ENCODE measurements around the gene ANO2.

Gene ANO2

DNA sequence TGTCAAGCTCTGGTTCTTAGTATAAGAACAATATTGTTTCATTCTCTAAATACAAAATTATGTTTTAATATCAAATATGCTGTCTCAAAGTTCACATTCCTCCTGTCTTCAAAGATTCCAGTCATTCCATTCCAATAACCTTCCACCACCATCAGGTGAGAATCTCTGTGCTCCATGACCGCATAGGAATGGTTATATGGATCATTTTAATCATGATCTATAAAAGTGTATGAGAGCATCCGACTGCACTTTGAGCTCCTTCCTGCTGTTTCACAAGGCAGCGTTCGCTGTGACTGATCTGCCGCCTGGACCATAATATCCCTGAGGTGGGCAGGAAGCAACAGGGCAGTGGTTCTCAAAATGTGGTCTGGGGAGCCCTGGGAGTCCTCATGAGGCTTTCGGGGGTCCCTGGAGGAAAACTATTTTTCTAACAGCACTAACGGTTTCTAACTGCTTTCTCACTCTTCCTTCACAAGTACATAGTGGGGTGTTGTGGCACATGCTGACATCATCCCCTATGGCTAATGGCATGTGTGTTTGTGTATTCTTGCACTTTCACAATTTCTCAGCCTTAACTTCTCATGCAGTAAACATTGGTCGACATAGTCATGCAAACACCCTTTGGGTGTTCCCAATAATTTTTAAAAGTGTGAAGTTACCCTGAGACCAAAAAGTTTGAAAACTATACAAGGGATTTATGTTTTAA, 137.4 kb downstream of the ANO2 start:
- no peak for DNase-seq (ENCODE audit: low read depth)

GRCh38 chr12:5807090-5807414, 138.0 kb downstream of the ANO2 start:
- H3K4me3 ChIP-seq (ENCODE audit: low read depth, low read length), result no peak overlapping the region
- TF ChIP-seq CTCF (IDR thresholded peaks at IDR 0.05; ENCODE audit: insufficient read depth, low read depth, low read length, missing control alignments), result no peak
- no peak for DNase-seq (ENCODE audit: low read depth)

More for the DNA sequence above, 137.4 kb downstream of the ANO2 start:
- no peak for TF ChIP-seq CTCF (IDR thresholded peaks at IDR 0.05; ENCODE audit: insufficient read depth, low read depth, low read length, missing control alignments)
- H3K4me3 ChIP-seq (ENCODE audit: low read depth, low read length), result no peak overlapping the region

GRCh38 chr12:5806371-5807089, 138.5 kb downstream of the ANO2 start:
- DNase-seq (ENCODE audit: low read depth), result no peak
- TF ChIP-seq CTCF (IDR thresholded peaks at IDR 0.05; ENCODE audit: insufficient read depth, low read depth, low read length, missing control alignments), result no peak

DNA sequence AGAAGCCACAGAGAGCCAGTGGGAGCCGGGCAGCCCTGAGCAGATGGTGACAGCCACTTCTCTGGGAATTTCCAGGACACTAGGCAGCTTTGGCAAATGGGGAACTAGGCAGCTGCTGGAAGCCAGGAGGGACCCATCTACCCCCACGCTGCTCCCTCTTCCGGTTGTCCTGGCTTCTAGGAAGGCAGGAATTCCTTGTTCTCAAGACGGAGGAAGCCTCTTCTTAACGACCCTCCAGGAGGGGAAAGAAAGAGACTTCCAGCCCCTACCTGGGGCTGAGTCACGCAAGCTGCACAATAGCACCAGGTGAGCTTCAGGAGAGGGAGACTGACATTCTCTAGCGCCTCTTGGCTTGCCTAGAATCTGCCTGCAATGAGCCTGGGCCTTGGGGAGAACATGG, 141.5 kb downstream of the ANO2 start:
- no peak for DNase-seq (ENCODE audit: low read depth)
- H3K4me3 ChIP-seq (ENCODE audit: low read depth, low read length), result no peak overlapping the region
- no peak for TF ChIP-seq CTCF (IDR thresholded peaks at IDR 0.05; ENCODE audit: insufficient read depth, low read depth, low read length, missing control alignments)

More at GRCh38 chr12:5806371-5807089, 138.5 kb downstream of the ANO2 start:
- H3K4me3 ChIP-seq (ENCODE audit: low read depth, low read length), result no peak overlapping the region

- no peak for TF ChIP-seq CTCF (IDR thresholded peaks at IDR 0.05; ENCODE audit: insufficient read depth, low read depth, low read length, missing control alignments)
- H3K4me3 ChIP-seq (ENCODE audit: low read depth, low read length), result no peak overlapping the region
- no peak for DNase-seq (ENCODE audit: low read depth)
Observed at GRCh38 chr12:5798242-5799015, 146.6 kb downstream of the ANO2 start.

DNA sequence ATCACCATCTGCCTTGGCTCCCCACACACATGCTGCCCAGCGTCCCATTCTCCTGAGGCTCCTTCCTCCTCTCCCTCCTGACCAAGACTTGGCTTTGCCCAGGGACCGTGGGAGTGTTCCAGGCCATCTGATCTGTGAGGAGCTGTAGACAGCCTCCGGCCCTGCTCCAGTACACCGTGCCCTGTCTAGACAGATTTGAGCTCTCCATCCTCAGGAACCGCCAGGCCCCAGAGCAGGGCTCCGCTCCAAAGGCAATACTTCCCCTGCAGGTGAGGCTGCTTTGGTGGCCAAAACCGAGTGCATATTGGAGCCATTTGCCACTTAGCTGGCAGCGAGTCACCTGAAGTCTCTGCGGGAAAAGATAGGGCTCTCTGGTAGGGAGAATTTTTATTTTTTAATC, 147.4 kb downstream of the ANO2 start:
- no peak overlapping the region for H3K4me3 ChIP-seq (ENCODE audit: low read depth, low read length)
- DNase-seq (ENCODE audit: low read depth), result no peak
- TF ChIP-seq CTCF (IDR thresholded peaks at IDR 0.05; ENCODE audit: insufficient read depth, low read depth, low read length, missing control alignments), result no peak

All from GM12865 (cell line).